HG02571 (cell line): ENCODE measurements around the gene NCKAP1.
"Not testable (repeated sequence)": the region's sequence is repeated elsewhere in the genome, so short reads cannot be mapped to it uniquely, and the experiment has no call there.

Experiments
- ATAC-seq: cut with Tn5 transposase; IDR thresholded peaks from one replicate; pipeline ENCODE4 v1.9.1; 2021; ENCODE audit warnings: mild to moderate bottlenecking, moderate library complexity; ENCODE audit not compliant: unreplicated experiment

NCKAP1 gene

DNA sequence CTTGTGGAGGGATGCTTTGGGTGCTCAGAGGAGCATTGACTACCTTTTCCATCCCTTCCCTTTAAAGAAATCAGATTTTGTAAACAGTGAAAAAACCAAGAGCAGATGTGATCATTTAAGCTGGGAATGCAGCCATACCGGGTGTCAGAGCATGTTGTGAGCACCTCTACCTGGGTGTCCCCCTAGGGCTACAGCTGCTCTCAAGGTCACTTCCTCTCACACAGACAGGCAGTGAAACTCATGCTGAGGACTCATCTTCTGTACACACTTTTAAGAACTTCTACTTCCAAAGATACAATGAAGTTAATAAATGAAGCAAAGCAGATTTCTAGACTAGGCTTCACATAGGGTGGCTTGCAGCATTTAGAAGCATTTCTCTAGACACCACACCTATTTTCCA lies 123.4 kb downstream of the NCKAP1 start:
- no peak for ATAC-seq

DNA sequence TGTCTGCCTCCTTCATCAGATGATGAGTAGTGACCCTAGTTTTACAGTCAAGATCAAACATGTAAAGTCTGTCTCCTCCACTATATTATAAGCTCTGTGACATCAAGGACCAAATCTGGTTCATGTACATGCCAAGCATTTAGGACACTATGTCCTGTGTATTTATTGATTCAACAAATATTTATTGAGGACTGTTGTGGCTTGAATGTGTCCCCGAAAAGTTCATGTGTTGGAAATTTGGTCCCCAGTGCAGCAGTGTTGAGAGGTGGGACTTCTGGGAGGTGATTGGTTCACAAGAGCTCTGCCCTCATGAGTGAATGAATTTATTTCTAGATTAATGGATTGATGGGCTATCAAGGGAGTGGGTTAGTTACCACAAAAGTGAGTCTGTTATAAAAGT lies 125.2 kb downstream of the NCKAP1 start:
- ATAC-seq = no peak

DNA sequence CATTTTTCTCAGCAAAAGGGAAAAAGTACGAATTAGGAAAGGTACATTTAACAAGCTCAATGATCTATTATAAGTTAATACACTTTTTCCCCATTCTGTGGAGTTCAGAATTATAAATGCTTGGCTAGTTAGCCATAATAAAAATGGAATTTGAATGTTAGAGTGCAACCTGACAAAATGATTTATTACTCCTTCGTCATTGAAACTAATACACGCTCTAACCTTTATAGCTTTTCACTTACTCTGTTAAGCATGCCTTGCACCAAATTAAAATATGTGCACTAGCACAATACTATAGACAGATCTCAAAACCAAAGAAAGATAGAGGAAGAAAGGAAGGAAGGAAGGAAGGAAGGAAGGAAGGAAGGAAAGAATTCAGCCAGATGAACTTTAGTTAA lies 125.7 kb downstream of the NCKAP1 start:
- no peak for ATAC-seq

DNA sequence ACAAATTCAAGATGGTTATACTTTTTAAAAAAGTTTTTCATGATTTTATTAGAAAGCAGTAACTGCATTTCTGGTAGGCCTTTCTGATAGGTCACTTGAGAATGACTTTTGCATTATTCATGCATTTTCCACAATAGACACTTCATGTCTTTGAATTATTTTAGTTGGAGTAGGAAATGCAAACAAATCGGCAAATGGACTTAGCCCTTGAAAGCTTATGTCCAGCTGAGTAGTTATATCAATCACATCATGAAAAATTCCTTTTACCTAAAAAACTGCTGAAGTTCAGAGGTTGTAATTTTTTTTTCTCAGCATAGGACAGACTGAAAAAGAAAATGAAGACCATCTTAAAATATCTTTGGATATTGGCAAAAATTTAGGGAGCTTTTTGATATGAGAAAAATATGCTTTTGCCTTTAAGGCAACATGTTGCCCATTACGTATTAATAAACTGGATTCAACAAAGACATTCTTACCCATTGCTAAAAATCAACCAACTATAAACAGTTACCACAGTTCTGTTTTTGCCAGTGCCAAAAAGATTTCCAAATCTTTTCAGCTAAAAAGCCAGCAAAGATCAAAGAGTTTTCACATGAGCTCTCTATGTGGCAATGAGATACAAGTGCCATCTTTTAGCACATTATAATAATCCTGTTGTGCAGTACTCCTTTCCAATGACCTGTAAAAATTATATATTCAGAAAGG lies 126.3 kb downstream of the NCKAP1 start:
- no peak for ATAC-seq

DNA sequence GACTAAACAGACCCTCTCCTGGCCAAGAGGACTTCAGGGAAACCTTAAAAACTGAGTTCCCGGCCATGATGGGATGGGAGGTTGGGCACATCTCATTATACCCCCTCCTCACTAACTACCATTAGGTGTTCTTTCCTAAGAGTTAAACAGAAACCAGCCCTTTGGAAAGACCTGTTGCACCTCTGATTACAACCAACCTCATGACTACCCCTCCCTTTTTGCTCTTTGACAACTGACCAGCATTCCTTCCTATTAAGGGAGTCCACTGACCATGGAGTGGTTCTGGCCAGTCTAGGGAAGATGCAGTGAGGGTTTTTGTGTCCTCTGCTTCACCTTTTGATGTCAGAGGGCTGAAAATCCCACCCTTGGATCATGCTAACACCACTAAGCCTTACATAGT lies 127.3 kb downstream of the NCKAP1 start:
- ATAC-seq = no peak

DNA sequence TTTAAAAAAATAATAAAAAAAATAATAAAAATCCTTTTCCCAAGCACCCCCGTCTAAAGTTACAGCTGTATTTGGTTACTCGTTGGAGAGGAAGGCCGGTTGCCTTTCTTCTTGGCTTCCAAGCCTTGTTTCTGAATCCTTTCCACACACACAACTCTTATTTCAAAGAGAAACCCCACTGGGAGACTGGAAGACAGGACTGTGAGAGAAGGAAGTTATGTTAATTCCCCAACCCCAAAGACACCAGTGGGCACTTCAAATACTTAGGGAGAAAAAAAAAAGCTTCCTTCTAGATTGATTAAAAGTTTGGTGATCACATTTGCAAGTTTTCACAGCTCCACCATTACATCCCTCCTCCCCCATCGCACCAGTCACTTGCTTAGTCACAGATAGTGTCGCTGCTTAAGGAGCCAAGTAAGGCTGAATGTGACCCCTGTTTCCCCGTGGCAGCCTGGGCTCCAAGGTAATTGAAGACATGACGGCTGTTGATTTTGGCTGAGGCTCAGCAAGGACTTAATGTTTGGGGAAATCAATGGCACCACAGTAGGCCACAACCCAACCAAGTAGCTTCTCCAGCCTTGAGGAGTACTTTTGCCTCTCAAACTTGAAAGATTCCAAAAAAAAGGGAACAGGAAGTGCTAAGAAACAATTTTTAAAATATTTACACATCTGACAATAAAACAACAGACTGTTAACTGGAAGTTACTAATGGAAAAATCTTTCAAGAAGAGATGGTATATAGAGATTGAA lies 131.0 kb downstream of the NCKAP1 start:
- ATAC-seq = no peak

DNA sequence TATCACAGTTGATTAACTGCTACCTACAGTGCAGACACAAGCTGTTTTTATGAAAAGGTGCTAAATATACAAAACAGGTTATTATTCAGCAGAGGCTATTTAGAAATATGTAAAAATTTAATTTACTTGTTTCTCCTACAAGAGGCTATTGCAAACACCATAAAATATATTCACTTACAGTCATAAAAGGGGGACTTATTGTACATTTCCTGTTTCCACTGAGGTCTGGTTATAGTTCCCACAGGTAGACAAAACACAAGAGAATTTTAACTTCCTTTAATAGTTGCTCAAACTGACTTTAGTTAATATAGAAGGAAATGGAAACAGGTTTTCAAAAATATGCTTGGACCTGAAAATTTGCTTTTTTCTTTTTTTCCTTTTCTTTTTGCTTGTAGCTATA lies 131.8 kb downstream of the NCKAP1 start:
- no peak for ATAC-seq

DNA sequence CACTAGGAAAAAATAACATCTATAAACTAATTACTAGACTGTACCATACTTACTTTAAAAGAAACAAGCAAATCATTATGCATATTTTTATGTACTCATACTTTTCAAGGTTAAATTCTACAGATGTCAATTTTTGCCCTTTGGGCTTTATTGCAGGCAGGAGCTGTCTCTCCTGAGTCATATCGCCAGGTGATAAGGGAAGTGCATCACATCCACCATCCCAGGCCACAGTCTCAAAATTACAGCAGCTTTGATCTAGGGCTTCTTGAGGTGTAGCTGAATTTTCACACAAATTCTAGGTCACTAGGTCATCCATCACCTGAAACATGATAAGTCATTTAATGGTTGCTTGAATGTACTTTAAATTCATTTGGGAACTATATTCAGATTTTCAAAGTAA lies 133.4 kb downstream of the NCKAP1 start:
- no peak for ATAC-seq

DNA sequence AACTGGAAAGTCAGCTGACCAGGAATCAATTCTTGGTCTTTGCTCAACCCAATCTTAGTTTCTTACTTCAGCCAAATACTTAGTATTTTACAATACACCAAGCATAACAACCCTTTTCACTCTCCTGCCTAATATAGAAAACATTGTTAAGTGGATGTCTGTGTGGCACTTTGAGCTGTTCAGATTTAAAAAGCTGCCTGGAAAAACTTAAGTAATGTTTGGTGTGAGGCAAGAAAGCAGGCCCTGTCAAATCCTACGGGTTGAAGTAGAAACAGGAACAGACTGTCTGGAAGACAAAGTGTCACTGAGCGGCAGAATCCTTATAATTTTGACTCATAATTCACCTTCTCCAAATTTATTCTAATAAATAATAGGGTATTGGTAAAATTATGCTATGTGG lies 134.7 kb downstream of the NCKAP1 start:
- no peak for ATAC-seq

DNA sequence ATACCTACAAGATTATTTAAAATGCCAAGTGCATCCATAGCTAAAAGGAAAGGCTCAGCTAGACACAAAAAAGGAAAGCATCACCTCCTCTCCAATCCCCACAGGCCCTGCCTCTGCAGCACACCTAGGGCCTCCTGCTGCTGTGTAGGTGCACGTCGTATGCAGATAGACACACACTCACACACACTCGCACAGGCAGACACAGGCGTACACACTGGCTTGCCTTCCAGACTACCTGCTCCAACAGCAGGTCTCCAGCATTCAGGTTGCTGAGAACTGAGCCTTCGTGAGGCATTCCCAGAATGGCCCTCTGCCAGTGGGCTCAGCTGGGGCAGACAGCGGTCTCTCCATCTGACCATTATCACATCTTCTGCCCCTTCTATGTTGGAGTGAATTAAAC lies 136.5 kb downstream of the NCKAP1 start:
- no peak for ATAC-seq

DNA sequence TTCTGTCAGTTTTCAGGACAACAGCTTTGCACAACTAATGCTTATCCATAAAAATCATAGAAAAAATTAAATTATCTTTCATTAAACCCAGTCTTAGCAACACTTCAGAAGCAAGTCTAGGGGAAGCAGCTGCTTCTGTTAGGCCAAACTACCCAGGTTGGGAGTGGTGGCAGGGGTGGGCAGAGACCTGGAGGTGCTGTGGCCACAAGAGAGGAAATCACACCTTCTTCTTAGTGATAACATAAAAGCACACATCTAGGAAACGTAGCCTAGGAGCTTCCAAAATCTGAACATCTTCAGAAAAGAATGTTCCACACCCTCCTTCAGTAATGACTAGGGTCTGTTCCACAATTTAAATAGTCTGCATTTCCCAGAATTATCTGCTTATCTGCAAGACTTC lies 139.5 kb downstream of the NCKAP1 start:
- ATAC-seq = no peak

DNA sequence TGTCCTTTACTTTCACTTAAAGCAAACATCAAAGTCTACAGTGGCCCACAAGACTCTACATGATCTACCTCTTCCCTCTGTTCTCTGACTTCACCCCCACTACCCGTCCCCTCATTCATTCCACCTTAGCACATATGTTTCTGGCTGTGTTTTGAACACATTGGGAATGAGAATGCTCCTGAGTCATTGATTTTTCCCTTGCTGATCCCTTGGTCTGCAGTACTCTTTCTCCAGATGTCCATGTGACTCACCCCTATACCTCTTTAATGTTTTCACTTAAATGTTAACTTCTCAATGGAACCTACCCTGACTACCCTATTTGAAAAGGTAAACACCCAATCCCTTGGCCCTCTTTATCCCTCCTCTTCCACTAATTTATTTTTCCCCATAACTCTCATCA lies 141.1 kb downstream of the NCKAP1 start:
- ATAC-seq = no peak

DNA sequence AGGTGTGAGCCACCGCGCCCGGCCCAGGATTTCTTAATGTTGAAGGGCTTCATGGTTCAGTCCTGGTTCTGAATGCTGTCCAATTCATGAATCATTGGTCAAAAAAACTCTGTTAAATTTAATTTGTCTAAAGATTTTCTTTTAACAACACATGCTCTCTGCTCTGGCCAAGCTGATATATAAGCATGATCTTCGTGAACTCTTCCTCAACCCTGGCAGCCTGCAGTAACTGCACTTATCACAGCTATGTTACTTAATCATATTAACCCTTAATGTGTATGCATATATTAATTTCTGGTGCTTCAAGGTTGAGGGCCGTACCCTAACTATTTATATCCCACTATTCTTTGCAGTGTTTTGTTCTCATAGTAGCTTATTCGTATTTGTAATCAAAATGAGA lies 142.5 kb downstream of the NCKAP1 start:
- no peak for ATAC-seq

DNA sequence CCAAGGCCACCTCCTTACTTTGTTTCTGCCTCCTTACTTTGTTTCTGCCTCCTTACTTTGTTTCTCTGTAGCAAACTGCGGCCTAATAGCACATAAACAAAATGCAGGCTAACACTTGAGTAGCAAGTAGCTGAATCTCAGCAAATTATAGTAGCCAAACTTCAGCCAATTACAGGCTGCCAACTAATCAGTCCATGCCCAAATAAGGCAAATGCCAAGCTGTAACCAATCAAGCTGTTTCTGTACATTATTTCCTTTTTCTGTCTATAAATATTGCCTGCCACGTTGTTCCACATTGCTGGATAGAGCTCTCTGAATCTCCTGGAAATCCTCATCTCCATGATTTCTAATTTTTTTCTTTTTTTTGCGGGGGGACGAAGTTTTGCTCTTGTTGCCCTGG lies 143.1 kb downstream of the NCKAP1 start:
- no peak for ATAC-seq

DNA sequence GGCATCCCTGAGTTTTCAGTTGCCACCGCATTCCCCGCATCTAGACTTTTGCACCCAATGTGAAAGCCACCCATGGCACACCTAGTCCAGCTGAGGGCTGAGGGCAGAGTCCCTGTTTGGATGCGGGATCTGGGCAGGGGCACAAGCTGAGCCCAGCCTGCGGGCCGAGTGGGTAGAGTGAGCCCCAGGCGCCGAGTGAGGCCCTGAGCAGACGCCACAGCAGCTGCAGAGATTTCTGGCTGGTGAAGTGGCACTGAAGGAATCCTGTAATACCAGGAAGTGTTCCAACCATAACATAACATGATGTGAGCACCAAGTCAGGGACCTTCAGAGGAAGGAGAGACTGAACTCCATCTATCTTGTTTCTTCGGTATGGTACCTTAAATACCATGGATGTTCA lies 144.1 kb downstream of the NCKAP1 start:
- no peak for ATAC-seq

DNA sequence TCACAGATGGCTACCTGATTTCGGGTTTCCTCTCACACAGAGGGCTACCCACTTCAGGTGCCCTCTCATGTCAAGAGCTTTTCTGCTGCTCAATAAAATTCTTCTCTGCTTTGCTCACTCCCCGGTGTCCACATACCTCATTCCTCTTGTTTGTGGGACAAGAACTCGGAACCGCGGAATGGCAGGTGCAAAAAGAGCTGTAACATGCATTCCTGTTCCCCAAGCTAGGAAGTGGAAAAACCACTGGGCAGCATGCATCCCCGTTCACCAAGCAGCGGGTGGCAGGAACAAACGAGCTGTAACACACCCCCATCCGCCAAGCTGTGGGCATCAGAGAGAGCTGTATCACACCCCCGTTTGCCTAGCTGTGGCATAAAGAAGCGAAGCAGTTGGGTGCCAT lies 144.6 kb downstream of the NCKAP1 start:
- ATAC-seq = no peak

DNA sequence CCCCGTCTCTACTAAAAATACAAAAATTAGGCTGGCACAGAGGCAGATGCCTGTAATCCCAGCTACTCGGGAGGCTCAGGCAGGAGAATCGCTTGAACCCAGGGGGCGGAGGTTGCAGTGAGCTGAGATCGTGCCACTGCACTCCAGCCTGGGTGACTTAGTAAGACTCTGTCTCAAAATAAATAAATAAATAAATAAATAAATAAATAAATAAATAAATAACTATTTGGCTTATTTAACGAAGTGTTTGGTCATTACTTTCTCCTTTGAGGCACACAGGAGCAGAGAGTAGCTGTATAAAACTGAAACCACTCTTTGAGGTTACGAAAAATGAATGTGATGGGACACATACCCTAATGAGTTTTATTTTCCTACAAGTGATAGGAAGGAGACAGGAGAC lies 145.2 kb downstream of the NCKAP1 start:
- not testable (repeated sequence) for ATAC-seq

DNA sequence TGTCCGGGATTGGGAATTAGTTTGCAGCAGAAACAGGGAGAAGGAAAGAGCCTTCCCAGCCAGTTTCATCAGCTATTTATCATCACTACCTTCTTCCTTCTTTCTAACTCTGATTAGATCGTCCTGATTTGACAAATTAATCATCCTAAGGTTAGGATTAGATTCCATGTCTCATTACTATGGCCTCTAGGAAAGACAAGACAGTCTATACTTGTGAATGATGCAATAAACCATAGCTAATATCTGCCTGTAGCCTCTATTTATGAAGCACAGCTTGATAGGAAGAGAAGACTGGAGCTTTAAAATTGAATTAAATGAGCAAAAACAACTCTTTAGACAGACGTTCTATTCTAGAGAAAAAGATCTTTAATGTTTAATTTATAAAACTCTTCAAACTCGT lies 146.6 kb downstream of the NCKAP1 start:
- no peak for ATAC-seq

DNA sequence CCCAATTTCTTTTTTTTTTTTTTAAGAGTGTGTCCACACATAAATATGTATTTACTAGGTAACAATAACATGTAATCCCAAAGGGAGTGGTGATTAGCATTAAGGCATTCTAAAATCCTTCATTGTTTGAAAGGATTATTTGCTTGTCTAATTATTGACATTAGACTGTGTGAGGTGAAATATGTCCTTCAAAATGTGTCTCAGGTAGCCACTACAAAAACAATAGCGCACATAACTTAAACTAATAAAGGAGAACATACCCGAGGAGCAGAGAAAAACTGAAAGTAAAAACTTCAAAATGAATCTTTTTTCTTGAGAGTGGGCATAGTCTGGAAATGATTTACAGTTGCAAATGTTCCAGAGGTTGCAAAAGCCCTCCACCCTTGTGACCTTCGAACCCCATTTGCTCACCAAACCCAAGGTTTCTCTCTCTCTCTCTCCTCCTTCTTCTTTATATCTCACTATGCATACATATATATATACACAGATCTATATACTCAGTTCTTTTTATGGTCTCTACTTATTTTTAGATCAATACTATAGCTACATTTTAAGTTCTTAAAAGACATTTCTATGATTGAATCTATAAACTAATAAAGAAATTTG lies 147.4 kb downstream of the NCKAP1 start:
- no peak for ATAC-seq

DNA sequence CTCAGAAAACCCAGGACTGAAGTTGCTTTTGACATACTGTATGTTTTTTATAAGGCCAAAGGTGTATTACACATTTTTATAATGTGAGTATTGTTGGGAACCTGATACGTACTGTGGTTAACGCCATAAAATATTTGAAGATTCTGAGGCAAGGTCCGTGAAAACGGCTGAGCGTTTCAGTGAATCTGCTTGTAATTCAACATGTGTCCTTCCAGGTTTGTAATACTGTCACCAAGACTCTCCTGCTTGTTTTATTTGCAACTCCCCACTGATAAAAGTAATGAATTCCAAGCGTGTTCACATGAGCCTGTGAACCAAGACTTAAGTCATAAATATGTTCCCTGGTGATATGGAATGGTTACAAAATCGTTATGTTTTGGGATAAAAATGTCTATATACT lies 148.0 kb downstream of the NCKAP1 start:
- ATAC-seq = no peak

DNA sequence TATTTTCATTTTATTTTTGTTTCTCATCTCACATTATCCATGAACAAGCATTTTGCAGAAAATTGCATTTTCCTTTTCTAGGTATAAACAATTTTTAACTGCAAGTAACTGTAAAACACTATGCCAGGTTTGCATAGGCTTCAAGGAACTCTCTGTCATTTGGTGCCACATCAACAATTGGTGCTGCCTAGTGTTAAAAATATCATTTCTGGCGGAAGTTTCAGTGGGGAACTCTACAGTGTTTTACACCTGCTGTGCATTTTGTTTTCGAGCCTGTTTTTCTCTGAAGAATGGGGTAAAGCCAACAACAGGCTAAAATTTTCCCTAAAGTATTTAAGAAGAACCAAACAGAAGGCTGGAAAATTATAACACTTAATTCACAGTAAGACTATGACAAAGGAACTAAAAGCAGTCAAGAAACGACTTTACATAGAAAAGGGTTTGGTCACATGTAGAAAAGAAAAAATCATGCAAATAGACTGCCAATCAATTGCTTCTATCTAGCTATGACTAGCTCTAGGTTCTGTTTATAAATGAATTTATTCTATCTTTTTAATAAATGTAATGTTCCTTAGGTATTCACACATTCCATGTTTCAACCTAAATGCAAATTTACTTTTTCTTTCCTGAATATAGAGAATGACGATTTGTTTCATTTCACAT lies 150.4 kb downstream of the NCKAP1 start:
- no peak for ATAC-seq

DNA sequence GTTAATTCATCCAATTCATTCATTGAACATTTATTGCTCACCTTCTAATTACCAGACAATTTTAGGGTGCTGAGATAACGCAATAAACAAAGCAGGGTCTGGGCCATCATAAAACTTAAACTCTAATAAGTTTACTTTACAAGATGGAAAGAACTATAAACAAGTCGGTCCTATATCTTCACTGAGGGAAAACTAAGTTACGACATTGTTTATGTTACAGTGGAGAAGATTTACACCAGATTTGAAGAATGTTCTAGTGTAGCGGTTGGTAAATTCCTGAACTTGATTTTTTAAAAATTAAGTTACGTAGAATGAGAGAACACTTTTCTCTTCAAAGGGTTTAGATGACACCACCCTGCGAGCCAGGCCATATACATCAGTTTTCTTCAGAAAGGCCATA lies 151.2 kb downstream of the NCKAP1 start:
- ATAC-seq = no peak
